Measurements from ENCODE around the gene TMEM144.
"Not testable (repeated sequence)": the region's sequence is repeated elsewhere in the genome, so short reads cannot be mapped to it uniquely, and the experiment has no call there.

TMEM144 gene

GRCh38 chr4:158211222-158211621 lies 936 bp downstream of the TMEM144 start:
- H3K27me3 ChIP-seq (ENCODE audit: control insufficient read depth, insufficient read depth, low read length) = no peaks in the 10 kb centered on the region
- peak overlapping the region; percentile 60 for H3K4me3 ChIP-seq (ENCODE audit: low read depth, low read length)
- H3K9ac ChIP-seq (ENCODE audit: low read depth, low read length) = no peak overlapping the region
- no peaks in the 10 kb centered on the region for H3K36me3 ChIP-seq (ENCODE audit: control insufficient read depth, insufficient read depth, low read length)
- H3K27ac ChIP-seq (ENCODE audit: low read depth, low read length) = peak overlapping the region; percentile 75
- no peaks in the 10 kb centered on the region for H3K9me3 ChIP-seq (ENCODE audit: control insufficient read depth, insufficient read depth, low read length)
- peaks cover 6% of the 10 kb centered on the region for H3K4me1 ChIP-seq (ENCODE audit: control insufficient read depth, insufficient read depth, low read length)

GRCh38 chr4:158213466-158213865 lies 3.2 kb downstream of the TMEM144 start:
- Histone ChIP-seq H3K27me3 (ENCODE audit: control insufficient read depth, insufficient read depth, low read length) (no peaks in the 10 kb centered on the region), H3K9me3 (ENCODE audit: control insufficient read depth, insufficient read depth, low read length) (no peaks in the 10 kb centered on the region), H3K36me3 (ENCODE audit: control insufficient read depth, insufficient read depth, low read length) (no peaks in the 10 kb centered on the region), H3K9ac (ENCODE audit: low read depth, low read length) (no peak overlapping the region), H3K4me3 (ENCODE audit: low read depth, low read length) (no peak overlapping the region), H3K27ac (ENCODE audit: low read depth, low read length) (no peak overlapping the region), H3K4me1 (ENCODE audit: control insufficient read depth, insufficient read depth, low read length) (peaks cover 6% of the 10 kb centered on the region)

GRCh38 chr4:158214856-158215255 lies 4.6 kb downstream of the TMEM144 start:
- H3K27ac ChIP-seq (ENCODE audit: low read depth, low read length) = no peak overlapping the region
- no peaks in the 10 kb centered on the region for H3K36me3 ChIP-seq (ENCODE audit: control insufficient read depth, insufficient read depth, low read length)
- no peaks in the 10 kb centered on the region for H3K9me3 ChIP-seq (ENCODE audit: control insufficient read depth, insufficient read depth, low read length)
- H3K27me3 ChIP-seq (ENCODE audit: control insufficient read depth, insufficient read depth, low read length) = no peaks in the 10 kb centered on the region
- H3K4me1 ChIP-seq (ENCODE audit: control insufficient read depth, insufficient read depth, low read length) = peaks cover 12% of the 10 kb centered on the region
- H3K4me3 ChIP-seq (ENCODE audit: low read depth, low read length) = no peak overlapping the region
- no peak overlapping the region for H3K9ac ChIP-seq (ENCODE audit: low read depth, low read length)

GRCh38 chr4:158217763-158218162 lies 7.5 kb downstream of the TMEM144 start:
- Histone ChIP-seq H3K9ac (ENCODE audit: low read depth, low read length) (no peak overlapping the region), H3K27me3 (ENCODE audit: control insufficient read depth, insufficient read depth, low read length) (no peaks in the 10 kb centered on the region), H3K27ac (ENCODE audit: low read depth, low read length) (no peak overlapping the region), H3K4me1 (ENCODE audit: control insufficient read depth, insufficient read depth, low read length) (peaks cover 12% of the 10 kb centered on the region), H3K36me3 (ENCODE audit: control insufficient read depth, insufficient read depth, low read length) (no peaks in the 10 kb centered on the region), H3K4me3 (ENCODE audit: low read depth, low read length) (no peak overlapping the region), H3K9me3 (ENCODE audit: control insufficient read depth, insufficient read depth, low read length) (no peaks in the 10 kb centered on the region)

GRCh38 chr4:158219623-158220022 lies 9.3 kb downstream of the TMEM144 start:
- Histone ChIP-seq H3K9ac (ENCODE audit: low read depth, low read length) (no peak overlapping the region), H3K4me3 (ENCODE audit: low read depth, low read length) (no peak overlapping the region), H3K27me3 (ENCODE audit: control insufficient read depth, insufficient read depth, low read length) (no peaks in the 10 kb centered on the region)

GRCh38 chr4:158224318-158224717 lies 14.0 kb downstream of the TMEM144 start:
- H3K9me3 ChIP-seq (ENCODE audit: control insufficient read depth, insufficient read depth, low read length); H3K36me3 ChIP-seq (ENCODE audit: control insufficient read depth, insufficient read depth, low read length); H3K27ac ChIP-seq (ENCODE audit: low read depth, low read length); H3K27me3 ChIP-seq (ENCODE audit: control insufficient read depth, insufficient read depth, low read length); H3K9ac ChIP-seq (ENCODE audit: low read depth, low read length); H3K4me3 ChIP-seq (ENCODE audit: low read depth, low read length): not testable (repeated sequence)
- H3K4me1 ChIP-seq (ENCODE audit: control insufficient read depth, insufficient read depth, low read length) = peaks cover 11% of the 10 kb centered on the region

More at GRCh38 chr4:158219623-158220022, 9.3 kb downstream of the TMEM144 start:
- H3K9me3 ChIP-seq (ENCODE audit: control insufficient read depth, insufficient read depth, low read length) = no peaks in the 10 kb centered on the region
- no peak overlapping the region for H3K27ac ChIP-seq (ENCODE audit: low read depth, low read length)
- H3K36me3 ChIP-seq (ENCODE audit: control insufficient read depth, insufficient read depth, low read length) = no peaks in the 10 kb centered on the region
- H3K4me1 ChIP-seq (ENCODE audit: control insufficient read depth, insufficient read depth, low read length) = peaks cover 12% of the 10 kb centered on the region

- not testable (repeated sequence) for H3K4me3 ChIP-seq (ENCODE audit: low read depth, low read length); H3K36me3 ChIP-seq (ENCODE audit: control insufficient read depth, insufficient read depth, low read length); H3K27me3 ChIP-seq (ENCODE audit: control insufficient read depth, insufficient read depth, low read length); H3K9me3 ChIP-seq (ENCODE audit: control insufficient read depth, insufficient read depth, low read length); H3K4me1 ChIP-seq (ENCODE audit: control insufficient read depth, insufficient read depth, low read length); H3K27ac ChIP-seq (ENCODE audit: low read depth, low read length); H3K9ac ChIP-seq (ENCODE audit: low read depth, low read length)
These were observed 14.7 kb downstream of the TMEM144 start for GRCh38 chr4:158224999-158225398.

- not testable (repeated sequence) for H3K27me3 ChIP-seq (ENCODE audit: control insufficient read depth, insufficient read depth, low read length); H3K27ac ChIP-seq (ENCODE audit: low read depth, low read length); H3K9me3 ChIP-seq (ENCODE audit: control insufficient read depth, insufficient read depth, low read length); H3K9ac ChIP-seq (ENCODE audit: low read depth, low read length); H3K4me1 ChIP-seq (ENCODE audit: control insufficient read depth, insufficient read depth, low read length); H3K36me3 ChIP-seq (ENCODE audit: control insufficient read depth, insufficient read depth, low read length); H3K4me3 ChIP-seq (ENCODE audit: low read depth, low read length)
These were observed 17.6 kb downstream of the TMEM144 start for GRCh38 chr4:158227880-158228279.

- not testable (repeated sequence) for H3K9ac ChIP-seq (ENCODE audit: low read depth, low read length); H3K27me3 ChIP-seq (ENCODE audit: control insufficient read depth, insufficient read depth, low read length); H3K36me3 ChIP-seq (ENCODE audit: control insufficient read depth, insufficient read depth, low read length); H3K4me1 ChIP-seq (ENCODE audit: control insufficient read depth, insufficient read depth, low read length); H3K27ac ChIP-seq (ENCODE audit: low read depth, low read length); H3K9me3 ChIP-seq (ENCODE audit: control insufficient read depth, insufficient read depth, low read length); H3K4me3 ChIP-seq (ENCODE audit: low read depth, low read length)
These were observed 18.1 kb downstream of the TMEM144 start for GRCh38 chr4:158228399-158228798.

GRCh38 chr4:158229768-158230167 lies 19.5 kb downstream of the TMEM144 start:
- no peak overlapping the region for H3K9ac ChIP-seq (ENCODE audit: low read depth, low read length)
- H3K36me3 ChIP-seq (ENCODE audit: control insufficient read depth, insufficient read depth, low read length) = no peaks in the 10 kb centered on the region

GRCh38 chr4:158234671-158235070 lies 24.4 kb downstream of the TMEM144 start:
- H3K4me3 ChIP-seq (ENCODE audit: low read depth, low read length) = no peak overlapping the region
- H3K4me1 ChIP-seq (ENCODE audit: control insufficient read depth, insufficient read depth, low read length) = no peaks in the 10 kb centered on the region

More at GRCh38 chr4:158229768-158230167, 19.5 kb downstream of the TMEM144 start:
- Histone ChIP-seq H3K27ac (ENCODE audit: low read depth, low read length) (no peak overlapping the region), H3K4me3 (ENCODE audit: low read depth, low read length) (no peak overlapping the region), H3K9me3 (ENCODE audit: control insufficient read depth, insufficient read depth, low read length) (no peaks in the 10 kb centered on the region), H3K4me1 (ENCODE audit: control insufficient read depth, insufficient read depth, low read length) (no peaks in the 10 kb centered on the region), H3K27me3 (ENCODE audit: control insufficient read depth, insufficient read depth, low read length) (no peaks in the 10 kb centered on the region)

More at GRCh38 chr4:158234671-158235070, 24.4 kb downstream of the TMEM144 start:
- Histone ChIP-seq H3K9me3 (ENCODE audit: control insufficient read depth, insufficient read depth, low read length) (no peaks in the 10 kb centered on the region), H3K36me3 (ENCODE audit: control insufficient read depth, insufficient read depth, low read length) (no peaks in the 10 kb centered on the region), H3K27me3 (ENCODE audit: control insufficient read depth, insufficient read depth, low read length) (no peaks in the 10 kb centered on the region), H3K27ac (ENCODE audit: low read depth, low read length) (no peak overlapping the region), H3K9ac (ENCODE audit: low read depth, low read length) (no peak overlapping the region)

Measured in HUES48 (cell line).